A549 (cell line): ENCODE measurements around the gene HTRA1.

Experiments
- FOSL2 ChIP-seq, 2 experiments: fragments of 450-650 bp in 1 of 2; fragments of >200 bp in 1 of 2; sonication (Bioruptor Twin) in 1 of 2; formaldehyde crosslinking; IDR thresholded peaks; 2 replicates each; pipeline versions ENCODE4 v1.5.0 to v1.6.1; 2016 to 2020; ENCODE audit warnings: mild to moderate bottlenecking in 1 of 2, moderate library complexity in 1 of 2
- JUN ChIP-seq, 2 experiments: fragments of >200 bp; sonication (Bioruptor Twin); formaldehyde crosslinking; IDR thresholded peaks; 2 replicates in 1 of 2; 3 replicates in 1 of 2; pipeline ENCODE4 v1.6.1; 2016 to 2017
- MAX ChIP-seq: IDR thresholded peaks from 2 replicates; pipeline ENCODE4 v1.6.1; 2012
- NFE2L2 ChIP-seq: fragments of 150-350 bp; conservative IDR thresholded peaks from 2 replicates; pipeline ENCODE4 v1.6.1; 2014; ENCODE audit warnings: low read length
- PHF8 ChIP-seq: fragments of 200-600 bp; sonication (generic); IDR thresholded peaks from 2 replicates; pipeline ENCODE4 v1.6.1; 2016; ENCODE audit warnings: low read depth, mild to moderate bottlenecking, antibody characterized with exemption, moderate library complexity, borderline replicate concordance
- POLR2A ChIP-seq: IDR thresholded peaks from 2 replicates; pipeline ENCODE4 v1.6.1; 2012; ENCODE audit warnings: mild to moderate bottlenecking, low read length
- POLR2AphosphoS2 ChIP-seq: conservative IDR thresholded peaks from 2 replicates; pipeline ENCODE4 v1.6.1; 2012; ENCODE audit warnings: low read length, improper control_type of control experiment, inconsistent platforms
- RAD21 ChIP-seq, 2 experiments: fragments of >200 bp in 1 of 2; sonication (Bioruptor Twin) in 1 of 2; formaldehyde crosslinking in 1 of 2; IDR thresholded peaks in 1 of 2; conservative IDR thresholded peaks in 1 of 2; 2 replicates in 1 of 2; 3 replicates in 1 of 2; pipeline ENCODE4 v1.6.1; 2012 to 2018; ENCODE audit warnings: inconsistent platforms in 1 of 2
- RNF2 ChIP-seq: fragments of 200-600 bp; sonication (generic); IDR thresholded peaks from 2 replicates; pipeline ENCODE4 v1.6.1; 2016; ENCODE audit warnings: low read depth, mild to moderate bottlenecking, antibody characterized with exemption, moderate library complexity, borderline replicate concordance
- SREBF2 ChIP-seq: fragments of 450-650 bp; IDR thresholded peaks from 2 replicates; pipeline ENCODE4 v1.6.1; 2014; ENCODE audit warnings: mild to moderate bottlenecking, moderate library complexity
- TP53 ChIP-seq: fragments of 250-450 bp; sonication (Bioruptor Pico); IDR thresholded peaks from 2 replicates; pipeline ENCODE4 v1.5.0; 2021; ENCODE audit warnings: mild to moderate bottlenecking, moderate library complexity
- ZFP36 ChIP-seq: fragments of 450-650 bp; IDR thresholded peaks from 2 replicates; pipeline ENCODE4 v1.6.1; 2014; ENCODE audit warnings: borderline replicate concordance; ENCODE audit not compliant: partially characterized antibody
- TF ChIP-seq, protein P1 (sequence below): fragments of >200 bp; sonication (Bioruptor Twin); formaldehyde crosslinking; IDR thresholded peaks from 3 replicates; pipeline ENCODE4 v1.5.1; 2016

DNA sequence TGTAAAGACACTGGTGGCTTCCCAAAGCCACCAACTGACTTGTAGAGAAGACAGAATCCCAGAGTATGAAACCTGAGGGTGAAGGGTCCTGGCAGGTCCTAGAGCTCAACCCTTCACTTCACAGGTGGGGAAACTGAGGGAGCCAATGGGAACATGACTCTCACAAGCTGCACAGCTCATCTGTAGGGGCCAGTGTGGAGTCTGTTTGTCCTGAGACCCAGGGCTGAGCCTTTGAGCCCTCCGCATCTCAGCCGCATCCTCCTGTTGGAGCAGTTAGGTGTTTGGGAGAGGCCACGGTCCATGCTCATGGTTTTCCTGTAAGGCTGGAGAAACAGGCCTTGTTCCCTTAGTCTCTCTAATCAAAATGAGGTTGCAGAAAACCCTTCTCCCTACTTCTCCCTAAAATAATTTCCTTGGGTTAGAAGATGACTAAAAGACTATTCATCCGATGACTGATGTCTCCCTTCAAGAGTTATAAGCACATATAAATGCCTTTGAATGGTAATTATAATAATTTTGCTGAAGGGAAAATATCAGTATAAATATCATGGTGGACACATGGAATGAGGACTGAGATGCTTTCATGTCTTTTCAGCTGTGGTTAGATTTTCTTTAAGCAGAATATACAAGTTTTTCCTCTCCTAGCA lies 10.3 kb downstream of the HTRA1 start:
- TF ChIP-seq, protein P1, sequence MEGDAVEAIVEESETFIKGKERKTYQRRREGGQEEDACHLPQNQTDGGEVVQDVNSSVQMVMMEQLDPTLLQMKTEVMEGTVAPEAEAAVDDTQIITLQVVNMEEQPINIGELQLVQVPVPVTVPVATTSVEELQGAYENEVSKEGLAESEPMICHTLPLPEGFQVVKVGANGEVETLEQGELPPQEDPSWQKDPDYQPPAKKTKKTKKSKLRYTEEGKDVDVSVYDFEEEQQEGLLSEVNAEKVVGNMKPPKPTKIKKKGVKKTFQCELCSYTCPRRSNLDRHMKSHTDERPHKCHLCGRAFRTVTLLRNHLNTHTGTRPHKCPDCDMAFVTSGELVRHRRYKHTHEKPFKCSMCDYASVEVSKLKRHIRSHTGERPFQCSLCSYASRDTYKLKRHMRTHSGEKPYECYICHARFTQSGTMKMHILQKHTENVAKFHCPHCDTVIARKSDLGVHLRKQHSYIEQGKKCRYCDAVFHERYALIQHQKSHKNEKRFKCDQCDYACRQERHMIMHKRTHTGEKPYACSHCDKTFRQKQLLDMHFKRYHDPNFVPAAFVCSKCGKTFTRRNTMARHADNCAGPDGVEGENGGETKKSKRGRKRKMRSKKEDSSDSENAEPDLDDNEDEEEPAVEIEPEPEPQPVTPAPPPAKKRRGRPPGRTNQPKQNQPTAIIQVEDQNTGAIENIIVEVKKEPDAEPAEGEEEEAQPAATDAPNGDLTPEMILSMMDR: no peak
- TF ChIP-seq RAD21 (conservative IDR thresholded peaks at IDR 0.05 in 1 of 2, IDR thresholded peaks at IDR 0.05 in 1 of 2): no peak
- no peak for TF ChIP-seq POLR2AphosphoS2
- no peak for TF ChIP-seq MAX
- no peak for TF ChIP-seq RNF2
- TF ChIP-seq POLR2A: no peak
- TF ChIP-seq TP53 (CRISPR knock-in tag): no peak
- no peak for TF ChIP-seq PHF8
- no peak for TF ChIP-seq JUN (IDR thresholded peaks at IDR 0.05)
- no peak for TF ChIP-seq ZFP36
- no peak for TF ChIP-seq FOSL2 (IDR thresholded peaks at IDR 0.05)
- TF ChIP-seq FOSL2 (CRISPR knock-in tag; IDR thresholded peaks at IDR 0.05): no peak
- TF ChIP-seq NFE2L2: no peak
- TF ChIP-seq SREBF2: no peak
